WTC11 (cell line): ENCODE measurements around the gene HOXD12. TPM values are rescaled to one million over a fixed set of nuclear protein-coding genes. Genes with fewer than 3 reads are reported as not detected.

Experiments
- ATAC-seq: fragments of 200-7000 bp; cut with Tn5 transposase; 2 replicates; pipeline ENCODE4 v1.10.0; 2021; ENCODE audit warnings: mild to moderate bottlenecking, moderate library complexity
- CTCF ChIA-PET: fragments of 300-600 bp; sonication (Branson Sonifier 250); formaldehyde crosslinking; loops from one replicate; lab custom pipeline; 2021; ENCODE audit warnings: antibody characterized with exemption; lab: Charles Lee
- POLR2A ChIA-PET: fragments of 350-600 bp; sonication (Branson Sonifier 250); formaldehyde crosslinking; loops from one replicate; lab custom pipeline; 2021; ENCODE audit warnings: antibody characterized with exemption; lab: Charles Lee
- DNase-seq: peaks from one replicate; pipeline ENCODE4 v3.0.0; 2021; ENCODE audit warnings: low spot score
- H3K27ac Mint-ChIP-seq: 2 replicates; pipeline ENCODE4 v1.8.0; 2021; ENCODE audit warnings: mixed read lengths
- H3K27me3 Mint-ChIP-seq: 2 replicates; pipeline ENCODE4 v1.8.0; 2021; ENCODE audit warnings: low read depth, mild to moderate bottlenecking, moderate library complexity, mixed read lengths
- H3K36me3 Mint-ChIP-seq: 2 replicates; pipeline ENCODE4 v1.8.0; 2021; ENCODE audit warnings: mixed read lengths
- H3K4me1 Mint-ChIP-seq: 2 replicates; pipeline ENCODE4 v1.8.0; 2022; ENCODE audit warnings: mixed read lengths
- H3K4me3 Mint-ChIP-seq: 2 replicates; pipeline ENCODE4 v1.8.0; 2021; ENCODE audit warnings: mild to moderate bottlenecking, moderate library complexity, mixed read lengths
- H3K9me3 Mint-ChIP-seq: 2 replicates; pipeline ENCODE4 v1.8.0; 2021; ENCODE audit warnings: mixed read lengths
- AR ChIP-seq: fragments of 250-450 bp; sonication (Bioruptor Pico); IDR thresholded peaks from 2 replicates; pipeline ENCODE4 v1.9.0; 2021; ENCODE audit warnings: mild to moderate bottlenecking
- ATF6 ChIP-seq: sonication (generic); formaldehyde crosslinking; IDR thresholded peaks from 2 replicates; pipeline ENCODE4 v1.8.1; 2023; ENCODE audit warnings: mild to moderate bottlenecking, missing genetic modification reagents
- CTCF ChIP-seq: fragments of 200-600 bp; IDR thresholded peaks from 2 replicates; pipeline ENCODE4 v1.8.0; 2022; ENCODE audit warnings: antibody characterized with exemption
- ERG ChIP-seq: fragments of 250-450 bp; sonication (Bioruptor Pico); IDR thresholded peaks from 2 replicates; pipeline ENCODE4 v1.8.0; 2021; ENCODE audit warnings: mild to moderate bottlenecking
- FOXP1 ChIP-seq: sonication (generic); formaldehyde crosslinking; IDR thresholded peaks from 2 replicates; pipeline ENCODE4 v1.8.0; 2022; ENCODE audit warnings: missing genetic modification reagents, mild to moderate bottlenecking, moderate library complexity, borderline replicate concordance
- JUN ChIP-seq: sonication (generic); formaldehyde crosslinking; IDR thresholded peaks from 2 replicates; pipeline ENCODE4 v1.8.0; 2023; ENCODE audit warnings: mild to moderate bottlenecking, missing genetic modification reagents
- MXD4 ChIP-seq: fragments of 250-450 bp; sonication (Bioruptor Pico); IDR thresholded peaks from 2 replicates; pipeline ENCODE4 v1.8.0; 2021; ENCODE audit warnings: mild to moderate bottlenecking, moderate library complexity, borderline replicate concordance
- OVOL2 ChIP-seq: fragments of 250-450 bp; sonication (Bioruptor Pico); IDR thresholded peaks from 2 replicates; pipeline ENCODE4 v1.9.0; 2021; ENCODE audit warnings: mild to moderate bottlenecking, borderline replicate concordance
- PRDM15 ChIP-seq: sonication (generic); formaldehyde crosslinking; IDR thresholded peaks from 2 replicates; pipeline ENCODE4 v1.8.0; 2022; ENCODE audit warnings: missing genetic modification reagents
- TCF7 ChIP-seq: sonication (generic); formaldehyde crosslinking; IDR thresholded peaks from 2 replicates; pipeline ENCODE4 v1.8.0; 2022; ENCODE audit warnings: mild to moderate bottlenecking, low read depth, missing genetic modification reagents, moderate library complexity
- ZNF121 ChIP-seq: sonication (generic); formaldehyde crosslinking; IDR thresholded peaks from 2 replicates; pipeline ENCODE4 v1.8.0; 2023; ENCODE audit warnings: missing genetic modification reagents
- ZNF138 ChIP-seq: sonication (generic); formaldehyde crosslinking; conservative IDR thresholded peaks from 2 replicates; pipeline ENCODE4 v1.8.1; 2022; ENCODE audit warnings: mild to moderate bottlenecking, moderate library complexity, missing genetic modification reagents
- ZNF512 ChIP-seq: sonication (generic); formaldehyde crosslinking; IDR thresholded peaks from 2 replicates; pipeline ENCODE4 v1.8.1; 2022; ENCODE audit warnings: missing genetic modification reagents, borderline replicate concordance
- ZNF671 ChIP-seq: fragments of 250-450 bp; sonication (Bioruptor Pico); IDR thresholded peaks from 2 replicates; pipeline ENCODE4 v1.8.0; 2021; ENCODE audit warnings: mild to moderate bottlenecking
- total RNA-seq: library from RNA; stranded (reverse); gene quantifications from 3 replicates; pipeline ENCODE4 v1.2.3, GENCODE V29; 2021

HOXD12 gene
- total RNA-seq, 1 experiment from 2014 or later, result 0.17 TPM

GRCh38 chr2:176093145-176093897 is 6.3 kb upstream of the HOXD12 start (continued):
- TF ChIP-seq CTCF (no peak), TCF7 (CRISPR knock-in tag) (no peak), FOXP1 (CRISPR knock-in tag) (peak; percentile 65), OVOL2 (CRISPR knock-in tag) (no peak), ZNF671 (CRISPR knock-in tag) (no peak), ZNF121 (CRISPR knock-in tag) (no peak), ZNF138 (CRISPR knock-in tag) (no peak), MXD4 (CRISPR knock-in tag) (no peak)
- TF ChIP-seq, all 79 proteins: peak for 6

GRCh38 chr2:176093898-176094249 is 5.7 kb upstream of the HOXD12 start:
- peak overlapping the region; percentile 59 for H3K4me3 Mint-ChIP-seq
- no peak overlapping the region for H3K27ac Mint-ChIP-seq
- H3K9me3 Mint-ChIP-seq, result no peaks in the 10 kb centered on the region
- POLR2A ChIA-PET, result no interaction called here
- DNase-seq (no peak), ATAC-seq (no peak)
- peaks cover 9% of the 10 kb centered on the region for H3K36me3 Mint-ChIP-seq
- H3K4me1 Mint-ChIP-seq, result peaks cover 56% of the 10 kb centered on the region
- TF ChIP-seq ZNF138 (CRISPR knock-in tag) (no peak), JUN (CRISPR knock-in tag) (no peak), ZNF671 (CRISPR knock-in tag) (no peak), PRDM15 (CRISPR knock-in tag) (no peak), ATF6 (CRISPR knock-in tag) (no peak), AR (no peak), ZNF512 (CRISPR knock-in tag) (no peak), ERG (CRISPR knock-in tag) (no peak), OVOL2 (CRISPR knock-in tag) (no peak)
- H3K27me3 Mint-ChIP-seq, result peaks cover 96% of the 10 kb centered on the region
- CTCF ChIA-PET, result interaction anchor here (1.3 kb wide), 1 partner anchor 8 kb away, joined by 6 read pairs; no protein-coding TSS in a partner anchor
